ENCODE results near the gene POLA2. TPM values are rescaled to one million over a fixed set of nuclear protein-coding genes. Genes with fewer than 3 reads are reported as not detected.

Gene POLA2
- total RNA-seq, 1 experiment from 2014 or later, result 35.6 TPM

DNA sequence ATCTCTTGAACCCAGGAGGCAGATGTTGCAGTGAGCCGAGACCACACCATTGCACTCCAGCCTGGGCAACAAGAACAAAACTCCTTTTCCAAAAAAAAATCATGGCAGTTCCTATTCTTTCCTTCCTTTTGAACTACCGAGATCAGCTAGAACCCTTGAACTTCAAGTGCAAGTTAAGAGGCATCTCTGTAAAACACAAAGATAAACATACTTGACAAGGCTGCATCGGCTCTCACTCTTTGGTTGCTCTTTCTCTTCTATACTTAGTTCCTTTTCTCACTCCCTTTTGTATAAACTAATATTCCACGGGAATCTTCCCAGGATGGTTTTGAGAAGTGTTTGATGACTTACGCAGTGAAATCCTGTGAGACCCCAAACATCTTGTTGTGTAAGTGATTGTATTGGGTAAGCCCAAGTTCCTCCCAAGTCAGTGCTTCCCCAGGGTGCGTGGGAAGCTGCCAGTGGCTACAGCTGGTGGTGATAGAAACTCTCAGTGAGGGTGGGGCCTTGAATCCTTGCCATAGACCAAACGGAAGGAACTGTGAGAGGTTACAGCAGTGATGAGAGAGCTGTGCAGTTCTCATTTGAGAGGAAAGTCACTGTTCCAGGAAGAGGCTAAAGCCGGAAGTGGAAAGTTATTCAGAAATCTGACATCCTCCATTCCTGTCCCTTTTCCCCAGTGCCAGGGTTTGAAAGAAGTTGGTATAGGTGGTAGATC, 28.8 kb downstream of the POLA2 start:
- no peaks in the 10 kb centered on the region for H3K9me3 Mint-ChIP-seq
- H3K4me1 Mint-ChIP-seq, result peaks cover 5% of the 10 kb centered on the region
- POLR2A ChIA-PET, result no interaction called here
- no peak for DNase-seq (ENCODE audit: low spot score)
- no peak for TF ChIP-seq FOXK1 (CRISPR knock-in tag; IDR thresholded peaks at IDR 0.05)
- no peak for TF ChIP-seq ZNF121 (CRISPR knock-in tag; IDR thresholded peaks at IDR 0.05)
- no peak for TF ChIP-seq ATF1 (CRISPR knock-in tag; IDR thresholded peaks at IDR 0.05)
- TF ChIP-seq, protein P1, sequence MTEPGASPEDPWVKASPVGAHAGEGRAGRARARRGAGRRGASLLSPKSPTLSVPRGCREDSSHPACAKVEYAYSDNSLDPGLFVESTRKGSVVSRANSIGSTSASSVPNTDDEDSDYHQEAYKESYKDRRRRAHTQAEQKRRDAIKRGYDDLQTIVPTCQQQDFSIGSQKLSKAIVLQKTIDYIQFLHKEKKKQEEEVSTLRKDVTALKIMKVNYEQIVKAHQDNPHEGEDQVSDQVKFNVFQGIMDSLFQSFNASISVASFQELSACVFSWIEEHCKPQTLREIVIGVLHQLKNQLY (CRISPR knock-in tag; IDR thresholded peaks at IDR 0.05), result no peak
- TF ChIP-seq, protein P2, sequence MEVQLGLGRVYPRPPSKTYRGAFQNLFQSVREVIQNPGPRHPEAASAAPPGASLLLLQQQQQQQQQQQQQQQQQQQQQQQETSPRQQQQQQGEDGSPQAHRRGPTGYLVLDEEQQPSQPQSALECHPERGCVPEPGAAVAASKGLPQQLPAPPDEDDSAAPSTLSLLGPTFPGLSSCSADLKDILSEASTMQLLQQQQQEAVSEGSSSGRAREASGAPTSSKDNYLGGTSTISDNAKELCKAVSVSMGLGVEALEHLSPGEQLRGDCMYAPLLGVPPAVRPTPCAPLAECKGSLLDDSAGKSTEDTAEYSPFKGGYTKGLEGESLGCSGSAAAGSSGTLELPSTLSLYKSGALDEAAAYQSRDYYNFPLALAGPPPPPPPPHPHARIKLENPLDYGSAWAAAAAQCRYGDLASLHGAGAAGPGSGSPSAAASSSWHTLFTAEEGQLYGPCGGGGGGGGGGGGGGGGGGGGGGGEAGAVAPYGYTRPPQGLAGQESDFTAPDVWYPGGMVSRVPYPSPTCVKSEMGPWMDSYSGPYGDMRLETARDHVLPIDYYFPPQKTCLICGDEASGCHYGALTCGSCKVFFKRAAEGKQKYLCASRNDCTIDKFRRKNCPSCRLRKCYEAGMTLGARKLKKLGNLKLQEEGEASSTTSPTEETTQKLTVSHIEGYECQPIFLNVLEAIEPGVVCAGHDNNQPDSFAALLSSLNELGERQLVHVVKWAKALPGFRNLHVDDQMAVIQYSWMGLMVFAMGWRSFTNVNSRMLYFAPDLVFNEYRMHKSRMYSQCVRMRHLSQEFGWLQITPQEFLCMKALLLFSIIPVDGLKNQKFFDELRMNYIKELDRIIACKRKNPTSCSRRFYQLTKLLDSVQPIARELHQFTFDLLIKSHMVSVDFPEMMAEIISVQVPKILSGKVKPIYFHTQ (CRISPR knock-in tag; IDR thresholded peaks at IDR 0.05), result no peak
- TF ChIP-seq TP53 (CRISPR knock-in tag; IDR thresholded peaks at IDR 0.05), result no peak
- TF ChIP-seq ZNF138 (CRISPR knock-in tag; conservative IDR thresholded peaks at IDR 0.05), result no peak
- TF ChIP-seq, protein P3, sequence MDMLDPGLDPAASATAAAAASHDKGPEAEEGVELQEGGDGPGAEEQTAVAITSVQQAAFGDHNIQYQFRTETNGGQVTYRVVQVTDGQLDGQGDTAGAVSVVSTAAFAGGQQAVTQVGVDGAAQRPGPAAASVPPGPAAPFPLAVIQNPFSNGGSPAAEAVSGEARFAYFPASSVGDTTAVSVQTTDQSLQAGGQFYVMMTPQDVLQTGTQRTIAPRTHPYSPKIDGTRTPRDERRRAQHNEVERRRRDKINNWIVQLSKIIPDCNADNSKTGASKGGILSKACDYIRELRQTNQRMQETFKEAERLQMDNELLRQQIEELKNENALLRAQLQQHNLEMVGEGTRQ (CRISPR knock-in tag; IDR thresholded peaks at IDR 0.05), result no peak
- TF ChIP-seq GTF2I (CRISPR knock-in tag; conservative IDR thresholded peaks at IDR 0.05), result no peak
- TF ChIP-seq EMX1 (CRISPR knock-in tag; IDR thresholded peaks at IDR 0.05), result no peak
- TF ChIP-seq NR3C1 (CRISPR knock-in tag; conservative IDR thresholded peaks at IDR 0.05; ENCODE audit: low read depth), result no peak
- TF ChIP-seq, protein P4, sequence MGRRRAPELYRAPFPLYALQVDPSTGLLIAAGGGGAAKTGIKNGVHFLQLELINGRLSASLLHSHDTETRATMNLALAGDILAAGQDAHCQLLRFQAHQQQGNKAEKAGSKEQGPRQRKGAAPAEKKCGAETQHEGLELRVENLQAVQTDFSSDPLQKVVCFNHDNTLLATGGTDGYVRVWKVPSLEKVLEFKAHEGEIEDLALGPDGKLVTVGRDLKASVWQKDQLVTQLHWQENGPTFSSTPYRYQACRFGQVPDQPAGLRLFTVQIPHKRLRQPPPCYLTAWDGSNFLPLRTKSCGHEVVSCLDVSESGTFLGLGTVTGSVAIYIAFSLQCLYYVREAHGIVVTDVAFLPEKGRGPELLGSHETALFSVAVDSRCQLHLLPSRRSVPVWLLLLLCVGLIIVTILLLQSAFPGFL (CRISPR knock-in tag; IDR thresholded peaks at IDR 0.05; ENCODE audit: borderline replicate concordance), result no peak
- TF ChIP-seq ZNF263 (CRISPR knock-in tag; IDR thresholded peaks at IDR 0.05; ENCODE audit: low read depth), result no peak
- no peaks in the 10 kb centered on the region for H3K27me3 Mint-ChIP-seq (ENCODE audit: low read depth)
- H3K4me3 Mint-ChIP-seq, result no peak overlapping the region
- H3K27ac Mint-ChIP-seq, result no peak overlapping the region
- no peak for ATAC-seq
- CTCF ChIA-PET, result interaction anchor here (1.6 to 4.2 kb wide), 3 partner anchors 16 to 39 kb away, joined by 4 to 17 read pairs (median 14); partner anchors contain the start of gene CDC42EP2
- H3K36me3 Mint-ChIP-seq, result peaks cover 79% of the 10 kb centered on the region

DNA sequence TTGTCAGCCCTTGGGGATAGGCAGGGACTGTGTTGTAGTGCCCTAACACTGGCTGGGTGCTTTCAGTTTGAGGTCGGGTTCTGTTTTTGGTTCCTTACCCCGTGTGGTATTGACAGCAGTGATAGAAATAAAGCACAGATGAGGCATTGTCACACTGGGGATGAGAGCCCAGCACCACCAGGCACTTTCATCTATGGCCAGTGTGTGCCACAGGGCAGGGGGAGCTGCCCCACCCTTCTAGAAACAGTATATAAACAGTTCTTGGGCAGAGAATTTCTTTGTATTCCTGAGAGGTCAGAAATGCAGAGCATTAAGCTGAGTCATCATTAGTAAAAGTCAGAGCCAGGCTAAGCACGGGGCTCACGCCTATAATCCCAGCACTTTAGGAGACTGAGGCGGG, 29.9 kb downstream of the POLA2 start:
- no peaks in the 10 kb centered on the region for H3K9me3 Mint-ChIP-seq
- H3K36me3 Mint-ChIP-seq, result peaks cover 80% of the 10 kb centered on the region
- TF ChIP-seq MXD4 (CRISPR knock-in tag; IDR thresholded peaks at IDR 0.05; ENCODE audit: borderline replicate concordance), result no peak
- no peak for TF ChIP-seq ATF1 (CRISPR knock-in tag; IDR thresholded peaks at IDR 0.05)
- no peak for TF ChIP-seq FOXJ3 (CRISPR knock-in tag; IDR thresholded peaks at IDR 0.05; ENCODE audit: borderline replicate concordance)
- TF ChIP-seq SP1 (CRISPR knock-in tag; conservative IDR thresholded peaks at IDR 0.05), result no peak
- TF ChIP-seq, protein P5, sequence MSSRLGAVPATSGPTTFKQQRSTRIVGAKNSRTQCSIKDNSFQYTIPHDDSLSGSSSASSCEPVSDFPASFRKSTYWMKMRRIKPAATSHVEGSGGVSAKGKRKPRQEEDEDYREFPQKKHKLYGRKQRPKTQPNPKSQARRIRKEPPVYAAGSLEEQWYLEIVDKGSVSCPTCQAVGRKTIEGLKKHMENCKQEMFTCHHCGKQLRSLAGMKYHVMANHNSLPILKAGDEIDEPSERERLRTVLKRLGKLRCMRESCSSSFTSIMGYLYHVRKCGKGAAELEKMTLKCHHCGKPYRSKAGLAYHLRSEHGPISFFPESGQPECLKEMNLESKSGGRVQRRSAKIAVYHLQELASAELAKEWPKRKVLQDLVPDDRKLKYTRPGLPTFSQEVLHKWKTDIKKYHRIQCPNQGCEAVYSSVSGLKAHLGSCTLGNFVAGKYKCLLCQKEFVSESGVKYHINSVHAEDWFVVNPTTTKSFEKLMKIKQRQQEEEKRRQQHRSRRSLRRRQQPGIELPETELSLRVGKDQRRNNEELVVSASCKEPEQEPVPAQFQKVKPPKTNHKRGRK (CRISPR knock-in tag; IDR thresholded peaks at IDR 0.05; ENCODE audit: borderline replicate concordance), result no peak
- TF ChIP-seq NFE2L1 (CRISPR knock-in tag; IDR thresholded peaks at IDR 0.05), result no peak
- H3K4me3 Mint-ChIP-seq, result no peak overlapping the region
- peaks cover 5% of the 10 kb centered on the region for H3K4me1 Mint-ChIP-seq
- POLR2A ChIA-PET, result no interaction called here
- H3K27me3 Mint-ChIP-seq (ENCODE audit: low read depth), result no peaks in the 10 kb centered on the region
- no peak overlapping the region; the same call in 1 of the 2 replicates for H3K27ac Mint-ChIP-seq
- DNase-seq (ENCODE audit: low spot score) (no peak), ATAC-seq (no peak)
- CTCF ChIA-PET, result interaction anchor here (0.6 to 4.2 kb wide), 4 partner anchors 17 to 216 kb away, joined by 3 to 17 read pairs (median 9); partner anchors contain the start of gene CDC42EP2
